Neural cell (in vitro differentiated cells): ENCODE results near the gene KRTAP22-2.

ENCODE experiments used
- EP300 ChIP-seq: fragments of 450-650 bp; conservative IDR thresholded peaks from 2 replicates; pipeline ENCODE4 v1.6.1; 2014; ENCODE audit warnings: antibody characterized with exemption, mild to moderate bottlenecking, moderate library complexity; ENCODE audit not compliant: poor library complexity, severe bottlenecking
- SMC3 ChIP-seq: fragments of 450-650 bp; conservative IDR thresholded peaks from 2 replicates; pipeline ENCODE4 v1.6.1; 2014; ENCODE audit warnings: antibody characterized with exemption, mild to moderate bottlenecking, moderate library complexity; ENCODE audit not compliant: poor library complexity
- TAF1 ChIP-seq: IDR thresholded peaks from 2 replicates; pipeline ENCODE4 v1.6.1; 2012; ENCODE audit warnings: low read depth
- TF ChIP-seq, protein P1 (sequence below): fragments of 450-650 bp; IDR thresholded peaks from 2 replicates; pipeline ENCODE4 v1.5.1; 2014; ENCODE audit warnings: antibody characterized with exemption, mild to moderate bottlenecking, moderate library complexity; ENCODE audit not compliant: poor library complexity, severe bottlenecking
- TF ChIP-seq, protein P2 (sequence below): IDR thresholded peaks from 2 replicates; pipeline ENCODE4 v1.6.1; 2012; ENCODE audit warnings: borderline replicate concordance

DNA sequence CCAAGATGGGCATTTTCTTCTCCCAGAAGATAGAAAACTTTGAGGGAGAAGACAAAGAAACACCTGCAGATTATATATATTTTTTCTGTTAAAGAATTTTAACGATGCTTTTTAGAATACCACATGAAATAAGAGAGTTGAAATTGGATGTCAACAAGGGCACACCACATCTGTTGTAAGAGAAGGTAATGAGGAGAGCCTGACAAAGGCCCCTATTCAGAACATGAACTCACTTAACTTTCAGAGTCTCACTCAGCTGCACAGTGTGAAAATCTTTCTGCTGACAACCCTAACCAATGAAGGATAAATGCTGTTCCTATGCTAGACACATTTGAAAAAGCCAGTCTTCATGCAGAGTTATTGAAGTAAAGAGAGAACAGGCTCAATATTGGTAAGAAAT, 7.3 kb downstream of the KRTAP22-2 start:
- TF ChIP-seq, protein P1, sequence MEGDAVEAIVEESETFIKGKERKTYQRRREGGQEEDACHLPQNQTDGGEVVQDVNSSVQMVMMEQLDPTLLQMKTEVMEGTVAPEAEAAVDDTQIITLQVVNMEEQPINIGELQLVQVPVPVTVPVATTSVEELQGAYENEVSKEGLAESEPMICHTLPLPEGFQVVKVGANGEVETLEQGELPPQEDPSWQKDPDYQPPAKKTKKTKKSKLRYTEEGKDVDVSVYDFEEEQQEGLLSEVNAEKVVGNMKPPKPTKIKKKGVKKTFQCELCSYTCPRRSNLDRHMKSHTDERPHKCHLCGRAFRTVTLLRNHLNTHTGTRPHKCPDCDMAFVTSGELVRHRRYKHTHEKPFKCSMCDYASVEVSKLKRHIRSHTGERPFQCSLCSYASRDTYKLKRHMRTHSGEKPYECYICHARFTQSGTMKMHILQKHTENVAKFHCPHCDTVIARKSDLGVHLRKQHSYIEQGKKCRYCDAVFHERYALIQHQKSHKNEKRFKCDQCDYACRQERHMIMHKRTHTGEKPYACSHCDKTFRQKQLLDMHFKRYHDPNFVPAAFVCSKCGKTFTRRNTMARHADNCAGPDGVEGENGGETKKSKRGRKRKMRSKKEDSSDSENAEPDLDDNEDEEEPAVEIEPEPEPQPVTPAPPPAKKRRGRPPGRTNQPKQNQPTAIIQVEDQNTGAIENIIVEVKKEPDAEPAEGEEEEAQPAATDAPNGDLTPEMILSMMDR = no peak
- TF ChIP-seq TAF1 (no peak), SMC3 (no peak), EP300 (no peak)
- TF ChIP-seq, protein P2, sequence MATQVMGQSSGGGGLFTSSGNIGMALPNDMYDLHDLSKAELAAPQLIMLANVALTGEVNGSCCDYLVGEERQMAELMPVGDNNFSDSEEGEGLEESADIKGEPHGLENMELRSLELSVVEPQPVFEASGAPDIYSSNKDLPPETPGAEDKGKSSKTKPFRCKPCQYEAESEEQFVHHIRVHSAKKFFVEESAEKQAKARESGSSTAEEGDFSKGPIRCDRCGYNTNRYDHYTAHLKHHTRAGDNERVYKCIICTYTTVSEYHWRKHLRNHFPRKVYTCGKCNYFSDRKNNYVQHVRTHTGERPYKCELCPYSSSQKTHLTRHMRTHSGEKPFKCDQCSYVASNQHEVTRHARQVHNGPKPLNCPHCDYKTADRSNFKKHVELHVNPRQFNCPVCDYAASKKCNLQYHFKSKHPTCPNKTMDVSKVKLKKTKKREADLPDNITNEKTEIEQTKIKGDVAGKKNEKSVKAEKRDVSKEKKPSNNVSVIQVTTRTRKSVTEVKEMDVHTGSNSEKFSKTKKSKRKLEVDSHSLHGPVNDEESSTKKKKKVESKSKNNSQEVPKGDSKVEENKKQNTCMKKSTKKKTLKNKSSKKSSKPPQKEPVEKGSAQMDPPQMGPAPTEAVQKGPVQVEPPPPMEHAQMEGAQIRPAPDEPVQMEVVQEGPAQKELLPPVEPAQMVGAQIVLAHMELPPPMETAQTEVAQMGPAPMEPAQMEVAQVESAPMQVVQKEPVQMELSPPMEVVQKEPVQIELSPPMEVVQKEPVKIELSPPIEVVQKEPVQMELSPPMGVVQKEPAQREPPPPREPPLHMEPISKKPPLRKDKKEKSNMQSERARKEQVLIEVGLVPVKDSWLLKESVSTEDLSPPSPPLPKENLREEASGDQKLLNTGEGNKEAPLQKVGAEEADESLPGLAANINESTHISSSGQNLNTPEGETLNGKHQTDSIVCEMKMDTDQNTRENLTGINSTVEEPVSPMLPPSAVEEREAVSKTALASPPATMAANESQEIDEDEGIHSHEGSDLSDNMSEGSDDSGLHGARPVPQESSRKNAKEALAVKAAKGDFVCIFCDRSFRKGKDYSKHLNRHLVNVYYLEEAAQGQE = no peak
